K562 (cell line): Measurements from ENCODE around the gene CTNNBL1.

Experiments
- CAMTA2 ChIP-seq: fragments of 250-450 bp; sonication (Bioruptor Pico); conservative IDR thresholded peaks from 2 replicates; pipeline ENCODE4 v1.5.1; 2022
- CREB1 ChIP-seq, 2 experiments: sonication (generic) in 1 of 2; formaldehyde crosslinking in 1 of 2; IDR thresholded peaks; 2 replicates each; pipeline versions ENCODE4 v1.6.1 to v1.8.0; 2012 to 2022; ENCODE audit warnings: inconsistent platforms in 1 of 2, mild to moderate bottlenecking in 1 of 2, missing genetic modification reagents in 1 of 2, moderate library complexity in 1 of 2
- ELF4 ChIP-seq: fragments of 450-650 bp; formaldehyde crosslinking; IDR thresholded peaks from 2 replicates; pipeline ENCODE4 v1.4.0; 2022; ENCODE audit warnings: missing genetic modification characterization
- NFE2L1 ChIP-seq: fragments of 450-650 bp; IDR thresholded peaks from 2 replicates; pipeline ENCODE4 v1.6.1; 2016; ENCODE audit warnings: missing genetic modification characterization, low read depth, mild to moderate bottlenecking, missing compliant biosample characterization, moderate library complexity, borderline replicate concordance
- SRSF7 ChIP-seq: fragments of 200-400 bp; formaldehyde crosslinking; optimal IDR thresholded peaks from 2 replicates; pipeline ENCODE3; 2017; ENCODE audit warnings: mild to moderate bottlenecking, low read depth, low read length

DNA sequence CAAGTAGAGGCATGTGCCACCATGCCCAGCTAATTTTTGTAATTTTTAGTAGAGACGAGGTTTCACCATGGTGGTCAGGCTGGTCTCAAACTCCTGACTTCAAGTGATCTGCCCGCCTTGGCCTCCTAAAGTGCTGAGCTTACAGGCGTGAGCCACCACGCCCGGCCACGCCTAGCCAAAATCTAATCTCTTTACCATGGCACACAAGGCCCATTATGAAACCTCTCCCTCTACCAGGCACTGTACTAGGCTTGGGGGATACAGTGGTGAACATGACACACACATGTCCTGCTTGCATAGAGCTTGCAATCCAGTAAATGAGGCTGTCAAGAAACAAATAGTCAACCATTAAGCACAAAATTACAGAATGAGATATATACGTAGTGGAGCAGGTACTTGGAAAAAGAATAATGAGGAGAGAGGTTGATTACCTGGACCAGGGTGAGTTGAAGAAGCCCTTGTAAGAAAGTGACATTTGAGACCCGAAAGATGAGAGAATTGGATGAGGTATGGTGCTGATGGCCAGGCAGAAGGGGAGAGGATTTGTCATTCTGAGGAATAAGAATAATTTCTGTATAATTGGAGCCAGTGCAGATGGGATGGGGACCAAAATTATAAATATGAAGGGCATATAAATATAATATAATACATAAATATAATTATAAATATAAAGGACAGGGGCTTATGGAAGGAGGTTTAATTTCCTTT lies 1.2 kb upstream of the CTNNBL1 start:
- TF ChIP-seq NFE2L1 (tag) (no peak), CREB1 (IDR thresholded peaks at IDR 0.05) (no peak), CREB1 (CRISPR knock-in tag; IDR thresholded peaks at IDR 0.05) (no peak), ELF4 (CRISPR knock-in tag) (no peak), SRSF7 (no peak), CAMTA2 (CRISPR knock-in tag) (no peak)
